ENCODE results near the gene SALL1. TPM values are rescaled to one million over a fixed set of nuclear protein-coding genes. Genes with fewer than 3 reads are reported as not detected.

The SALL1 gene
- polyA plus RNA-seq, 1 experiment, result 5.4 TPM

- CTCF ChIA-PET, result no interaction called here
- POLR2A ChIA-PET, result no interaction called here
- no peaks in the 10 kb centered on the region for H3K27me3 ChIP-seq (ENCODE audit: control insufficient read depth, insufficient read depth, low read length)
Observed at GRCh38 chr16:51095890-51096626, 55.0 kb downstream of the SALL1 start.

GRCh38 chr16:51095084-51095881 lies 55.8 kb downstream of the SALL1 start:
- Histone ChIP-seq H3K27me3 (ENCODE audit: control insufficient read depth, insufficient read depth, low read length) (no peaks in the 10 kb centered on the region), H3K4me3 (ENCODE audit: low read depth, low read length) (no peak overlapping the region), H3K36me3 (ENCODE audit: control insufficient read depth, insufficient read depth, low read length) (no peaks in the 10 kb centered on the region)
- TF ChIP-seq, protein P1, sequence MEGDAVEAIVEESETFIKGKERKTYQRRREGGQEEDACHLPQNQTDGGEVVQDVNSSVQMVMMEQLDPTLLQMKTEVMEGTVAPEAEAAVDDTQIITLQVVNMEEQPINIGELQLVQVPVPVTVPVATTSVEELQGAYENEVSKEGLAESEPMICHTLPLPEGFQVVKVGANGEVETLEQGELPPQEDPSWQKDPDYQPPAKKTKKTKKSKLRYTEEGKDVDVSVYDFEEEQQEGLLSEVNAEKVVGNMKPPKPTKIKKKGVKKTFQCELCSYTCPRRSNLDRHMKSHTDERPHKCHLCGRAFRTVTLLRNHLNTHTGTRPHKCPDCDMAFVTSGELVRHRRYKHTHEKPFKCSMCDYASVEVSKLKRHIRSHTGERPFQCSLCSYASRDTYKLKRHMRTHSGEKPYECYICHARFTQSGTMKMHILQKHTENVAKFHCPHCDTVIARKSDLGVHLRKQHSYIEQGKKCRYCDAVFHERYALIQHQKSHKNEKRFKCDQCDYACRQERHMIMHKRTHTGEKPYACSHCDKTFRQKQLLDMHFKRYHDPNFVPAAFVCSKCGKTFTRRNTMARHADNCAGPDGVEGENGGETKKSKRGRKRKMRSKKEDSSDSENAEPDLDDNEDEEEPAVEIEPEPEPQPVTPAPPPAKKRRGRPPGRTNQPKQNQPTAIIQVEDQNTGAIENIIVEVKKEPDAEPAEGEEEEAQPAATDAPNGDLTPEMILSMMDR (IDR thresholded peaks at IDR 0.05; ENCODE audit: insufficient read depth, low read depth, low read length), result no peak
- no peak for DNase-seq (ENCODE audit: low read depth)
- POLR2A ChIA-PET, result no interaction called here
- CTCF ChIA-PET, result no interaction called here

More at GRCh38 chr16:51095890-51096626, 55.0 kb downstream of the SALL1 start:
- TF ChIP-seq, protein P1 (IDR thresholded peaks at IDR 0.05; ENCODE audit: insufficient read depth, low read depth, low read length), result no peak
- DNase-seq (ENCODE audit: low read depth), result no peak
- Histone ChIP-seq H3K4me3 (ENCODE audit: low read depth, low read length) (no peak overlapping the region), H3K36me3 (ENCODE audit: control insufficient read depth, insufficient read depth, low read length) (no peaks in the 10 kb centered on the region)

DNA sequence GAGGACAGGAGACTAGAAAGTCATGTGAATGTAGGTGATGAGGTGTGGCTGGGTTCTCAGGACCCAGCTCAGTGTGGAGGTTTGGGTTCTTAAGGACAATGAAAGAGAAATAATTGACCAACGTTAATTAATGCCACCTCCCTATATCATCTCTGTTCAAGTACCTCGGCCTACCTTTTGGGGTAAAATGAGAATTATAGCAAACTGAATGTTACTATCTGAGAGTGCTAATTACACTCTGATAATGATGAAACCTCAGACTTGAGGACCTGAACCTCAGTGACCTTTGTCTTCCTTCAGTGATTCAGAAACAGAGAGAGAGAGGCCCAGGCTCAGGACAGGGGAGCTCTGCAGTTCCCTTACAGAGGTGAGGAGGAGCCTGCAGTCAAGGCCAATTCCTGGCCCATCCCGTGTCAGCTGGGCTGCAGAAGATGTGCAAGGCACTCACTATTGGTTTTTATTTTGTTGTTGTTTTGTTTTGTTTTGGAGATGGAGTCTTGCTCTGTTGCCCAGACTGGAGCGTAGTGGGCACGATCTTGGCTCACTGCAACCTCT lies 57.3 kb downstream of the SALL1 start:
- no peaks in the 10 kb centered on the region for H3K27me3 ChIP-seq (ENCODE audit: control insufficient read depth, insufficient read depth, low read length)
- no peak for DNase-seq (ENCODE audit: low read depth)
- no peaks in the 10 kb centered on the region for H3K36me3 ChIP-seq (ENCODE audit: control insufficient read depth, insufficient read depth, low read length)
- no peak overlapping the region for H3K4me3 ChIP-seq (ENCODE audit: low read depth, low read length)
- ChIA-PET POLR2A (no interaction called here), CTCF (no interaction called here)
- TF ChIP-seq, protein P1 (IDR thresholded peaks at IDR 0.05; ENCODE audit: insufficient read depth, low read depth, low read length), result no peak

Measured in BJ (cell line).